HL-60 (cell line): Measurements from ENCODE around the gene CREB5.

Experiments used
- POLR2AphosphoS5 ChIP-seq: IDR thresholded peaks from 2 replicates; pipeline ENCODE4 v1.6.1; 2012; ENCODE audit warnings: low read depth
- TF ChIP-seq, protein P1 (sequence below): IDR thresholded peaks from one replicate; pipeline ENCODE4 v1.5.1; 2011; ENCODE audit warnings: low read length, control low read depth, inconsistent platforms; ENCODE audit not compliant: insufficient read depth

DNA sequence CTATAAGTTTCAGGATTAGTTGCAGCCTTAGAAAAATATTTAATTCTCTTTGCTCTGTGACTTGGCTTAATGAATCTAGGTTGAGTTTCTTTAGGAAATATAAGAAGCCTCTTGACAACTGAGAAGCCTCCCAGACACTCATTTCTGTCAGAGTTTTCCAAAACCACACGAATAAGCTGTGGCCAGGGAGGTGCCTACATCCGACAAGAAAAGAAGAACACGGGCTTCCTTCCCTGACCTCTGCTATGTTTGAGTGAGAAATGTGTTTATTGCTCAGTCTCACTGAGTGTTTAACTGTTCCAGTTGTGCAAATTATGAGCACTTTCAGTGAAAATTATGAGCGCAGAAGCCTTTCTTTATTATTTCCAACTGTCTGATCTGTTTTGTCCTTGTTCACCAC, 440.8 kb downstream of the CREB5 start:
- TF ChIP-seq, protein P1, sequence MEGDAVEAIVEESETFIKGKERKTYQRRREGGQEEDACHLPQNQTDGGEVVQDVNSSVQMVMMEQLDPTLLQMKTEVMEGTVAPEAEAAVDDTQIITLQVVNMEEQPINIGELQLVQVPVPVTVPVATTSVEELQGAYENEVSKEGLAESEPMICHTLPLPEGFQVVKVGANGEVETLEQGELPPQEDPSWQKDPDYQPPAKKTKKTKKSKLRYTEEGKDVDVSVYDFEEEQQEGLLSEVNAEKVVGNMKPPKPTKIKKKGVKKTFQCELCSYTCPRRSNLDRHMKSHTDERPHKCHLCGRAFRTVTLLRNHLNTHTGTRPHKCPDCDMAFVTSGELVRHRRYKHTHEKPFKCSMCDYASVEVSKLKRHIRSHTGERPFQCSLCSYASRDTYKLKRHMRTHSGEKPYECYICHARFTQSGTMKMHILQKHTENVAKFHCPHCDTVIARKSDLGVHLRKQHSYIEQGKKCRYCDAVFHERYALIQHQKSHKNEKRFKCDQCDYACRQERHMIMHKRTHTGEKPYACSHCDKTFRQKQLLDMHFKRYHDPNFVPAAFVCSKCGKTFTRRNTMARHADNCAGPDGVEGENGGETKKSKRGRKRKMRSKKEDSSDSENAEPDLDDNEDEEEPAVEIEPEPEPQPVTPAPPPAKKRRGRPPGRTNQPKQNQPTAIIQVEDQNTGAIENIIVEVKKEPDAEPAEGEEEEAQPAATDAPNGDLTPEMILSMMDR, result no peak
- TF ChIP-seq POLR2AphosphoS5, result no peak
